ENCODE data around the gene GCSH. TPM values are rescaled to one million over a fixed set of nuclear protein-coding genes. Genes with fewer than 3 reads are reported as not detected.
A peak's percentile ranks its signal among the peaks of the same experiment; 100 is the strongest.

Gene GCSH
- total and polyA plus RNA-seq, 2 of the 13 experiments (the other 11 are each of a cell fraction or from before 2014, with no cell fraction given), result 35.9 to 103 TPM

GRCh38 chr16:81095953-81096714 is at the start of gene GCSH (continued):
- no peak for TF ChIP-seq ZNF512B (CRISPR knock-in tag; IDR thresholded peaks at IDR 0.05; ENCODE audit: borderline replicate concordance)
- no peak for TF ChIP-seq ZNF569 (CRISPR knock-in tag; IDR thresholded peaks at IDR 0.05; ENCODE audit: borderline replicate concordance)
- TF ChIP-seq, protein P1, sequence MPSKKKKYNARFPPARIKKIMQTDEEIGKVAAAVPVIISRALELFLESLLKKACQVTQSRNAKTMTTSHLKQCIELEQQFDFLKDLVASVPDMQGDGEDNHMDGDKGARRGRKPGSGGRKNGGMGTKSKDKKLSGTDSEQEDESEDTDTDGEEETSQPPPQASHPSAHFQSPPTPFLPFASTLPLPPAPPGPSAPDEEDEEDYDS (CRISPR knock-in tag; IDR thresholded peaks at IDR 0.05), result peak; percentile 84
- no peak for TF ChIP-seq ZNF598 (CRISPR knock-in tag; IDR thresholded peaks at IDR 0.05; ENCODE audit: borderline replicate concordance)
- TF ChIP-seq ZNF264 (CRISPR knock-in tag; IDR thresholded peaks at IDR 0.05), result no peak
- TF ChIP-seq SNRNP70 (IDR thresholded peaks at IDR 0.05; ENCODE audit: low read depth, low read length), result no peak
- peak; percentile 96 for TF ChIP-seq MYC (CRISPR knock-in tag; IDR thresholded peaks at IDR 0.05; ENCODE audit: borderline replicate concordance)
- TF ChIP-seq ZNF3 (CRISPR knock-in tag; IDR thresholded peaks at IDR 0.05), result no peak
- TF ChIP-seq ZNF260 (CRISPR knock-in tag; IDR thresholded peaks at IDR 0.05; ENCODE audit: borderline replicate concordance, low read depth), result no peak
- TF ChIP-seq, protein P2, sequence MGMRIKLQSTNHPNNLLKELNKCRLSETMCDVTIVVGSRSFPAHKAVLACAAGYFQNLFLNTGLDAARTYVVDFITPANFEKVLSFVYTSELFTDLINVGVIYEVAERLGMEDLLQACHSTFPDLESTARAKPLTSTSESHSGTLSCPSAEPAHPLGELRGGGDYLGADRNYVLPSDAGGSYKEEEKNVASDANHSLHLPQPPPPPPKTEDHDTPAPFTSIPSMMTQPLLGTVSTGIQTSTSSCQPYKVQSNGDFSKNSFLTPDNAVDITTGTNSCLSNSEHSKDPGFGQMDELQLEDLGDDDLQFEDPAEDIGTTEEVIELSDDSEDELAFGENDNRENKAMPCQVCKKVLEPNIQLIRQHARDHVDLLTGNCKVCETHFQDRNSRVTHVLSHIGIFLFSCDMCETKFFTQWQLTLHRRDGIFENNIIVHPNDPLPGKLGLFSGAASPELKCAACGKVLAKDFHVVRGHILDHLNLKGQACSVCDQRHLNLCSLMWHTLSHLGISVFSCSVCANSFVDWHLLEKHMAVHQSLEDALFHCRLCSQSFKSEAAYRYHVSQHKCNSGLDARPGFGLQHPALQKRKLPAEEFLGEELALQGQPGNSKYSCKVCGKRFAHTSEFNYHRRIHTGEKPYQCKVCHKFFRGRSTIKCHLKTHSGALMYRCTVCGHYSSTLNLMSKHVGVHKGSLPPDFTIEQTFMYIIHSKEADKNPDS (CRISPR knock-in tag; IDR thresholded peaks at IDR 0.05), result no peak
- peak; percentile 74; the same call in 1 of the 2 replicates for TF ChIP-seq GMEB1 (CRISPR knock-in tag; IDR thresholded peaks at IDR 0.05; ENCODE audit: borderline replicate concordance)
- TF ChIP-seq MTF2 (CRISPR knock-in tag; IDR thresholded peaks at IDR 0.05; ENCODE audit: borderline replicate concordance), result no peak
- no peak; the same call in 1 of the 2 replicates for TF ChIP-seq ZNF333 (CRISPR knock-in tag; IDR thresholded peaks at IDR 0.05; ENCODE audit: borderline replicate concordance)
- TF ChIP-seq HMG20A (CRISPR knock-in tag; IDR thresholded peaks at IDR 0.05; ENCODE audit: borderline replicate concordance), result no peak
- peak; percentile 58; the same call in 1 of the 2 replicates for TF ChIP-seq CSRNP1 (CRISPR knock-in tag; IDR thresholded peaks at IDR 0.05)
- TF ChIP-seq ZNF724P (CRISPR knock-in tag; IDR thresholded peaks at IDR 0.05; ENCODE audit: borderline replicate concordance), result peak; percentile 91; the same call in 1 of the 2 replicates
- peak; percentile 59; the same call in 1 of the 2 replicates for TF ChIP-seq MEIS1 (CRISPR knock-in tag; IDR thresholded peaks at IDR 0.05; ENCODE audit: borderline replicate concordance)
- peak; percentile 16; the same call in 1 of the 2 replicates for TF ChIP-seq ISL2 (CRISPR knock-in tag; IDR thresholded peaks at IDR 0.05)
- TF ChIP-seq EHMT2 (IDR thresholded peaks at IDR 0.05; ENCODE audit: borderline replicate concordance, low read depth, low read length), result no peak
